Measurements from ENCODE around the gene ATP1B3.

GRCh38 chr3:141972399-141972798, 96.0 kb downstream of the ATP1B3 start:
- TF ChIP-seq POLR2A (IDR thresholded peaks at IDR 0.05; ENCODE audit: low read length) = no peak
- no peak for TF ChIP-seq GATA1 (IDR thresholded peaks at IDR 0.05; ENCODE audit: low read depth, low read length)
